ENCODE measurements around the gene SLC10A3. TPM values are rescaled to one million over a fixed set of nuclear protein-coding genes. Genes with fewer than 3 reads are reported as not detected.

Gene SLC10A3
- total and polyA plus RNA-seq, 10 of the 15 experiments (the other 5 are each of a cell fraction or from before 2014, with no cell fraction given) = 1.7 to 23.5 (median 11.0) TPM

DNA sequence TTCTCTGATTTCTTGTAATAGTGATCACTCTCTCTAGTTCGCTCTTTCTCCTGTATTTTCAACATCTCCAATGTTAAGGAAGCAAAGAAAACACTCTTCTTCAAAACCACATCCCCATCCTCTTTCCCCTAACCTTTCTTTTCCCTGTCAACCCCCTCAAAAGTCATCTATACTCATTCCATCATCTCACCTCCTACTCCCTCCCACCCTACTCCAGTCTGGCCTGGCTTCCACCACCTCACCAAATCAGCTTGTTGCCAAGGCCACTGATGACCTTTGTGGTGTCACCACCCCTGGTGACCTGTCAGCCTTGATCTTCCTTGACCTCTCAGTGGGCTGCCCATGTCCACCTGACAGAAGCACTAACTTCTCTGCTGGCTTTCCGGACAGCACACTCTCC lies 23.3 kb upstream of the SLC10A3 start:
- DNase-seq (ENCODE audit: low read depth, low spot score) (no peak), ATAC-seq (no peak), FAIRE-seq (no peak)
- in situ Hi-C loops (cut with MboI) = no loop called here
- Histone ChIP-seq H3K79me2 (ENCODE audit: control insufficient read depth, insufficient read depth, low read length) (no peaks in the 10 kb centered on the region; the same call in none of the 2 replicates), H3K36me3 (ENCODE audit: control insufficient read depth in 2 of 2, insufficient read depth in 2 of 2, low read length in 1 of 2) (no peaks in the 10 kb centered on the region), H3K27me3 (replicated peaks in 1 of 2; ENCODE audit: control insufficient read depth in 2 of 2, insufficient read depth in 2 of 2, low read length in 1 of 2) (no peaks in the 10 kb centered on the region), H3K4me2 (ENCODE audit: control insufficient read depth, insufficient read depth) (no peak overlapping the region), H3K4me3 (no peak overlapping the region), H3K9me3 (replicated peaks; ENCODE audit: control insufficient read depth, insufficient read depth, low read length) (no peaks in the 10 kb centered on the region; the same call in 2 of the 3 replicates), H3K4me1 (ENCODE audit: control insufficient read depth, insufficient read depth, low read length) (no peaks in the 10 kb centered on the region), H3K9ac (ENCODE audit: control insufficient read depth, insufficient read depth, low read length) (no peak overlapping the region), H3K27ac (ENCODE audit: control insufficient read depth, insufficient read depth) (no peak overlapping the region), H2AFZ (ENCODE audit: control insufficient read depth, low read depth, low read length) (no peak overlapping the region), H4K20me1 (ENCODE audit: control insufficient read depth, insufficient read depth) (no peaks in the 10 kb centered on the region)
- ChIA-PET SMC1A (ENCODE audit: uncharacterized antibody, unreplicated experiment) (interaction anchor here (1.1 kb wide), 1 partner anchor 13 kb away, joined by 3 read pairs; no protein-coding TSS in a partner anchor), POLR2A (no interaction called here), RAD21 (ENCODE audit: unreplicated experiment) (no interaction called here), CTCF (no interaction called here)
- BruUV-seq (replicated peaks) = no TSS peak
- TF ChIP-seq FOS (IDR thresholded peaks at IDR 0.05; ENCODE audit: borderline replicate concordance, extremely low read depth, insufficient read length) (no peak), ZNF24 (IDR thresholded peaks at IDR 0.05) (no peak), ETV6 (conservative IDR thresholded peaks at IDR 0.05 in 1 of 2, IDR thresholded peaks at IDR 0.05 in 1 of 2; ENCODE audit: borderline replicate concordance in 1 of 2, low read depth in 1 of 2) (no peak), DPF2 (IDR thresholded peaks at IDR 0.05) (no peak), PAX8 (IDR thresholded peaks at IDR 0.05) (no peak), SMAD1 (IDR thresholded peaks at IDR 0.05; ENCODE audit: low read depth, partially characterized antibody) (no peak), NRF1 (conservative IDR thresholded peaks at IDR 0.05; ENCODE audit: low read depth, low read length) (no peak), TBL1XR1 (IDR thresholded peaks at IDR 0.05; ENCODE audit: low read depth, low read length) (no peak), RBBP5 (conservative IDR thresholded peaks at IDR 0.05) (no peak)
- TF ChIP-seq, protein P1, sequence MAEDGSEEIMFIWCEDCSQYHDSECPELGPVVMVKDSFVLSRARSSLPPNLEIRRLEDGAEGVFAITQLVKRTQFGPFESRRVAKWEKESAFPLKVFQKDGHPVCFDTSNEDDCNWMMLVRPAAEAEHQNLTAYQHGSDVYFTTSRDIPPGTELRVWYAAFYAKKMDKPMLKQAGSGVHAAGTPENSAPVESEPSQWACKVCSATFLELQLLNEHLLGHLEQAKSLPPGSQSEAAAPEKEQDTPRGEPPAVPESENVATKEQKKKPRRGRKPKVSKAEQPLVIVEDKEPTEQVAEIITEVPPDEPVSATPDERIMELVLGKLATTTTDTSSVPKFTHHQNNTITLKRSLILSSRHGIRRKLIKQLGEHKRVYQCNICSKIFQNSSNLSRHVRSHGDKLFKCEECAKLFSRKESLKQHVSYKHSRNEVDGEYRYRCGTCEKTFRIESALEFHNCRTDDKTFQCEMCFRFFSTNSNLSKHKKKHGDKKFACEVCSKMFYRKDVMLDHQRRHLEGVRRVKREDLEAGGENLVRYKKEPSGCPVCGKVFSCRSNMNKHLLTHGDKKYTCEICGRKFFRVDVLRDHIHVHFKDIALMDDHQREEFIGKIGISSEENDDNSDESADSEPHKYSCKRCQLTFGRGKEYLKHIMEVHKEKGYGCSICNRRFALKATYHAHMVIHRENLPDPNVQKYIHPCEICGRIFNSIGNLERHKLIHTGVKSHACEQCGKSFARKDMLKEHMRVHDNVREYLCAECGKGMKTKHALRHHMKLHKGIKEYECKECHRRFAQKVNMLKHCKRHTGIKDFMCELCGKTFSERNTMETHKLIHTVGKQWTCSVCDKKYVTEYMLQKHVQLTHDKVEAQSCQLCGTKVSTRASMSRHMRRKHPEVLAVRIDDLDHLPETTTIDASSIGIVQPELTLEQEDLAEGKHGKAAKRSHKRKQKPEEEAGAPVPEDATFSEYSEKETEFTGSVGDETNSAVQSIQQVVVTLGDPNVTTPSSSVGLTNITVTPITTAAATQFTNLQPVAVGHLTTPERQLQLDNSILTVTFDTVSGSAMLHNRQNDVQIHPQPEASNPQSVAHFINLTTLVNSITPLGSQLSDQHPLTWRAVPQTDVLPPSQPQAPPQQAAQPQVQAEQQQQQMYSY (CRISPR knock-in tag; IDR thresholded peaks at IDR 0.05) = no peak
- TF ChIP-seq, protein P2, sequence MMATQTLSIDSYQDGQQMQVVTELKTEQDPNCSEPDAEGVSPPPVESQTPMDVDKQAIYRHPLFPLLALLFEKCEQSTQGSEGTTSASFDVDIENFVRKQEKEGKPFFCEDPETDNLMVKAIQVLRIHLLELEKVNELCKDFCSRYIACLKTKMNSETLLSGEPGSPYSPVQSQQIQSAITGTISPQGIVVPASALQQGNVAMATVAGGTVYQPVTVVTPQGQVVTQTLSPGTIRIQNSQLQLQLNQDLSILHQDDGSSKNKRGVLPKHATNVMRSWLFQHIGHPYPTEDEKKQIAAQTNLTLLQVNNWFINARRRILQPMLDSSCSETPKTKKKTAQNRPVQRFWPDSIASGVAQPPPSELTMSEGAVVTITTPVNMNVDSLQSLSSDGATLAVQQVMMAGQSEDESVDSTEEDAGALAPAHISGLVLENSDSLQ (IDR thresholded peaks at IDR 0.05) = no peak
- TF ChIP-seq, protein P3, sequence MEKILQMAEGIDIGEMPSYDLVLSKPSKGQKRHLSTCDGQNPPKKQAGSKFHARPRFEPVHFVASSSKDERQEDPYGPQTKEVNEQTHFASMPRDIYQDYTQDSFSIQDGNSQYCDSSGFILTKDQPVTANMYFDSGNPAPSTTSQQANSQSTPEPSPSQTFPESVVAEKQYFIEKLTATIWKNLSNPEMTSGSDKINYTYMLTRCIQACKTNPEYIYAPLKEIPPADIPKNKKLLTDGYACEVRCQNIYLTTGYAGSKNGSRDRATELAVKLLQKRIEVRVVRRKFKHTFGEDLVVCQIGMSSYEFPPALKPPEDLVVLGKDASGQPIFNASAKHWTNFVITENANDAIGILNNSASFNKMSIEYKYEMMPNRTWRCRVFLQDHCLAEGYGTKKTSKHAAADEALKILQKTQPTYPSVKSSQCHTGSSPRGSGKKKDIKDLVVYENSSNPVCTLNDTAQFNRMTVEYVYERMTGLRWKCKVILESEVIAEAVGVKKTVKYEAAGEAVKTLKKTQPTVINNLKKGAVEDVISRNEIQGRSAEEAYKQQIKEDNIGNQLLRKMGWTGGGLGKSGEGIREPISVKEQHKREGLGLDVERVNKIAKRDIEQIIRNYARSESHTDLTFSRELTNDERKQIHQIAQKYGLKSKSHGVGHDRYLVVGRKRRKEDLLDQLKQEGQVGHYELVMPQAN (conservative IDR thresholded peaks at IDR 0.05) = no peak
- TF ChIP-seq, protein P4, sequence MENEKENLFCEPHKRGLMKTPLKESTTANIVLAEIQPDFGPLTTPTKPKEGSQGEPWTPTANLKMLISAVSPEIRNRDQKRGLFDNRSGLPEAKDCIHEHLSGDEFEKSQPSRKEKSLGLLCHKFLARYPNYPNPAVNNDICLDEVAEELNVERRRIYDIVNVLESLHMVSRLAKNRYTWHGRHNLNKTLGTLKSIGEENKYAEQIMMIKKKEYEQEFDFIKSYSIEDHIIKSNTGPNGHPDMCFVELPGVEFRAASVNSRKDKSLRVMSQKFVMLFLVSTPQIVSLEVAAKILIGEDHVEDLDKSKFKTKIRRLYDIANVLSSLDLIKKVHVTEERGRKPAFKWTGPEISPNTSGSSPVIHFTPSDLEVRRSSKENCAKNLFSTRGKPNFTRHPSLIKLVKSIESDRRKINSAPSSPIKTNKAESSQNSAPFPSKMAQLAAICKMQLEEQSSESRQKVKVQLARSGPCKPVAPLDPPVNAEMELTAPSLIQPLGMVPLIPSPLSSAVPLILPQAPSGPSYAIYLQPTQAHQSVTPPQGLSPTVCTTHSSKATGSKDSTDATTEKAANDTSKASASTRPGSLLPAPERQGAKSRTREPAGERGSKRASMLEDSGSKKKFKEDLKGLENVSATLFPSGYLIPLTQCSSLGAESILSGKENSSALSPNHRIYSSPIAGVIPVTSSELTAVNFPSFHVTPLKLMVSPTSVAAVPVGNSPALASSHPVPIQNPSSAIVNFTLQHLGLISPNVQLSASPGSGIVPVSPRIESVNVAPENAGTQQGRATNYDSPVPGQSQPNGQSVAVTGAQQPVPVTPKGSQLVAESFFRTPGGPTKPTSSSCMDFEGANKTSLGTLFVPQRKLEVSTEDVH (IDR thresholded peaks at IDR 0.05; ENCODE audit: low read depth, partially characterized antibody) = no peak
- intact Hi-C loops (cut with micrococcal nuclease; ENCODE audit: unreplicated experiment) = no loop called here
- 49% methylated on average over 2 of the region's 2 CpGs for WGBS (ENCODE audit: insufficient coverage, insufficient replicate concordance, low lambda C conversion rate, missing lambda C conversion rate)

All from GM12878 (cell line).